GM23338 (cell line): ENCODE data around the gene TMCC1. TPM values are rescaled to one million over a fixed set of nuclear protein-coding genes. Genes with fewer than 3 reads are reported as not detected.
"Not testable (repeated sequence)": the region's sequence is repeated elsewhere in the genome, so short reads cannot be mapped to it uniquely, and the experiment has no call there.

ENCODE experiments used
- ATAC-seq: fragments of 200-7000 bp; cut with Tn5 transposase; 3 replicates; pipeline ENCODE4 v1.9.1; 2020
- DNase-seq: peaks from one replicate; pipeline ENCODE4 v3.0.0-alpha.2; 2015; ENCODE audit warnings: low spot score
- H2AFZ ChIP-seq: fragments of 200-600 bp; sonication (generic); 2 replicates; pipeline ENCODE4 v1.8.0; 2016; ENCODE audit warnings: antibody characterized with exemption, mild to moderate bottlenecking, moderate library complexity
- H3F3A ChIP-seq: fragments of 200-600 bp; sonication (generic); replicated peaks from 2 replicates; pipeline ENCODE4 v1.8.0; 2017; ENCODE audit warnings: antibody characterized with exemption, mixed run types, low read depth
- H3K27ac ChIP-seq: fragments of 200-600 bp; sonication (generic); 2 replicates; pipeline ENCODE4 v1.6.1; 2016; ENCODE audit warnings: low read depth
- H3K27me3 ChIP-seq: fragments of 200-600 bp; sonication (generic); 2 replicates; pipeline ENCODE4 v1.8.0; 2016; ENCODE audit warnings: mild to moderate bottlenecking, mixed run types, moderate library complexity; ENCODE audit not compliant: insufficient read depth
- H3K36me3 ChIP-seq: fragments of 200-600 bp; sonication (generic); 2 replicates; pipeline ENCODE4 v1.8.0; 2016; ENCODE audit warnings: mild to moderate bottlenecking; ENCODE audit not compliant: insufficient read depth
- H3K4me1 ChIP-seq: fragments of 200-600 bp; sonication (generic); 2 replicates; pipeline ENCODE4 v1.8.0; 2016; ENCODE audit warnings: mild to moderate bottlenecking, moderate library complexity; ENCODE audit not compliant: insufficient read depth
- H3K4me2 ChIP-seq: fragments of 200-600 bp; sonication (generic); 2 replicates; pipeline ENCODE4 v1.7.1; 2017; ENCODE audit warnings: mixed run types
- H3K4me3 ChIP-seq: fragments of 200-600 bp; sonication (generic); 2 replicates; pipeline ENCODE4 v1.6.1; 2016; ENCODE audit warnings: mixed run types
- H3K79me2 ChIP-seq: fragments of 200-600 bp; sonication (generic); replicated peaks from 2 replicates; pipeline ENCODE4 v1.8.0; 2017; ENCODE audit warnings: mild to moderate bottlenecking; ENCODE audit not compliant: insufficient read depth
- H3K9me2 ChIP-seq: fragments of 200-600 bp; sonication (generic); 2 replicates; pipeline ENCODE4 v1.8.0; 2017; ENCODE audit not compliant: insufficient read depth
- H4K20me1 ChIP-seq: fragments of 200-600 bp; sonication (generic); replicated peaks from 2 replicates; pipeline ENCODE4 v1.8.0; 2017; ENCODE audit warnings: mild to moderate bottlenecking; ENCODE audit not compliant: insufficient read depth
- H3K27ac Mint-ChIP-seq: 2 replicates; pipeline ENCODE4 v1.8.0; 2020; ENCODE audit warnings: inconsistent platforms, mild to moderate bottlenecking, moderate library complexity, mixed read lengths
- H3K27me3 Mint-ChIP-seq: 3 replicates; pipeline ENCODE4 v1.8.0; 2022; ENCODE audit warnings: low read depth, mild to moderate bottlenecking, moderate library complexity, mixed read lengths, inconsistent platforms; ENCODE audit not compliant: insufficient read depth, poor library complexity
- H3K36me3 Mint-ChIP-seq: 3 replicates; pipeline ENCODE4 v1.8.0; 2021; ENCODE audit warnings: low read depth, mild to moderate bottlenecking, inconsistent platforms, moderate library complexity, mixed read lengths
- H3K4me1 Mint-ChIP-seq: 3 replicates; pipeline ENCODE4 v1.8.0; 2020; ENCODE audit warnings: mild to moderate bottlenecking, inconsistent platforms, mixed read lengths
- H3K4me3 Mint-ChIP-seq: 3 replicates; pipeline ENCODE4 v1.8.0; 2021; ENCODE audit warnings: moderate library complexity, mild to moderate bottlenecking, inconsistent platforms, mixed read lengths
- H3K9me3 Mint-ChIP-seq: 3 replicates; pipeline ENCODE4 v1.8.0; 2020; ENCODE audit warnings: moderate library complexity, mild to moderate bottlenecking, inconsistent platforms, mixed read lengths
- CREB1 ChIP-seq: fragments of 250-450 bp; sonication (Bioruptor Pico); IDR thresholded peaks from 2 replicates; pipeline ENCODE4 v1.5.0; 2020; ENCODE audit warnings: low read depth, mild to moderate bottlenecking, moderate library complexity
- EZH2 ChIP-seq: fragments of 200-600 bp; sonication (generic); IDR thresholded peaks from one replicate; pipeline ENCODE4 v1.8.0; 2017; ENCODE audit warnings: antibody characterized with exemption, mild to moderate bottlenecking, low read depth; ENCODE audit not compliant: unreplicated experiment
- EZH2phosphoT487 ChIP-seq: fragments of 200-600 bp; sonication (generic); IDR thresholded peaks from one replicate; pipeline ENCODE4 v1.8.1; 2018; ENCODE audit warnings: antibody characterized with exemption; ENCODE audit not compliant: unreplicated experiment
- NANOG ChIP-seq: IDR thresholded peaks from 2 replicates; pipeline ENCODE4 v1.6.1; 2016; ENCODE audit warnings: antibody characterized with exemption, borderline replicate concordance
- POLR2AphosphoS5 ChIP-seq: IDR thresholded peaks from 2 replicates; pipeline ENCODE4 v1.6.1; 2016; ENCODE audit warnings: antibody characterized with exemption, low read depth
- STAT1 ChIP-seq: IDR thresholded peaks from one replicate; pipeline ENCODE4 v1.6.1; 2016; ENCODE audit warnings: antibody characterized with exemption; ENCODE audit not compliant: unreplicated experiment
- ZNF114 ChIP-seq: fragments of 250-450 bp; sonication (Bioruptor Pico); IDR thresholded peaks from 2 replicates; pipeline ENCODE4 v1.5.0; 2020; ENCODE audit warnings: mild to moderate bottlenecking, moderate library complexity
- ZNF331 ChIP-seq: fragments of 250-450 bp; sonication (Bioruptor Pico); IDR thresholded peaks from 2 replicates; pipeline ENCODE4 v1.5.0; 2020; ENCODE audit warnings: low read depth, mild to moderate bottlenecking, moderate library complexity
- polyA plus RNA-seq: library from polyadenylated mRNA; unstranded; fragments of >200 nt; fragmentation: Nextera tagmentation; extraction: Ambion mirVana; gene quantifications from 2 replicates; pipeline ENCODE4 v1.2.1, GENCODE V29; 2016
- total RNA-seq: library from RNA; depleted of rRNA; stranded (reverse); fragments of >200 nt; shearing (Covaris generic); gene quantifications from 2 replicates; pipeline ENCODE4 v1.2.3, GENCODE V29; 2014
- TF ChIP-seq, protein P1 (sequence below): IDR thresholded peaks from 2 replicates; pipeline ENCODE4 v1.6.1; 2016; ENCODE audit warnings: antibody characterized with exemption

The TMCC1 gene
- total and polyA plus RNA-seq, 2 experiments from 2014 or later: 8.2 to 18.4 TPM

DNA sequence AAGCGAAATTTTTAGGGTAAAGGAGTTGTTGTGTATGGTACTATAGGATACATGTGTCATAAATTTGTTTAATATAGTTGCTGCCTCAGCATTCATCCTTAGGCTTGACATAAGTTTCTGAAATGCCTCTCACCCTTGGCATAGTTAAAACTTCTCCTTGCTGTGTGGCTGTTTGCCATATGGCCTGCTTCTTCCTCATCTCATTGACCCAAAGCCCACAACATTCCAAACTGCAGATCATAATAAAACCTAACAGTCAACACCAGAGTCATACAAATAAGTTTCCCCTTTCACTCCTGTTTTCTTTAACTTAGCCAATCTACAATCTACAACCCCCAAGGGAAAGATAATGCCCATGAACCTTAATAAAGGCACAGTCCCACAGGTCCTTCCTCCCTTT lies 136.6 kb downstream of the TMCC1 start:
- no peak overlapping the region for H2AFZ ChIP-seq
- H3F3A ChIP-seq: no peaks in the 10 kb centered on the region
- ATAC-seq: no peak
- Mint-ChIP-seq H3K36me3 (peaks cover 13% of the 10 kb centered on the region), H3K27me3 (no peaks in the 10 kb centered on the region), H3K4me1 (no peaks in the 10 kb centered on the region), H3K4me3 (no peak overlapping the region), H3K27ac (no peak overlapping the region), H3K9me3 (peaks cover 9% of the 10 kb centered on the region)
- TF ChIP-seq, protein P1, sequence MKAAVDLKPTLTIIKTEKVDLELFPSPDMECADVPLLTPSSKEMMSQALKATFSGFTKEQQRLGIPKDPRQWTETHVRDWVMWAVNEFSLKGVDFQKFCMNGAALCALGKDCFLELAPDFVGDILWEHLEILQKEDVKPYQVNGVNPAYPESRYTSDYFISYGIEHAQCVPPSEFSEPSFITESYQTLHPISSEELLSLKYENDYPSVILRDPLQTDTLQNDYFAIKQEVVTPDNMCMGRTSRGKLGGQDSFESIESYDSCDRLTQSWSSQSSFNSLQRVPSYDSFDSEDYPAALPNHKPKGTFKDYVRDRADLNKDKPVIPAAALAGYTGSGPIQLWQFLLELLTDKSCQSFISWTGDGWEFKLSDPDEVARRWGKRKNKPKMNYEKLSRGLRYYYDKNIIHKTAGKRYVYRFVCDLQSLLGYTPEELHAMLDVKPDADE: no peak
- TF ChIP-seq STAT1 (no peak), CREB1 (CRISPR knock-in tag) (no peak), ZNF114 (CRISPR knock-in tag) (no peak), POLR2AphosphoS5 (no peak), EZH2 (no peak)
- H3K36me3 ChIP-seq: no peaks in the 10 kb centered on the region
- no peak overlapping the region for H3K4me3 ChIP-seq
- no peaks in the 10 kb centered on the region for H3K27me3 ChIP-seq
- no peaks in the 10 kb centered on the region for H4K20me1 ChIP-seq
- no peak overlapping the region for H3K27ac ChIP-seq
- no peak for DNase-seq
- H3K4me1 ChIP-seq: no peaks in the 10 kb centered on the region
- H3K79me2 ChIP-seq: no peaks in the 10 kb centered on the region
- H3K4me2 ChIP-seq: no peak overlapping the region
- H3K9me2 ChIP-seq: no peaks in the 10 kb centered on the region

DNA sequence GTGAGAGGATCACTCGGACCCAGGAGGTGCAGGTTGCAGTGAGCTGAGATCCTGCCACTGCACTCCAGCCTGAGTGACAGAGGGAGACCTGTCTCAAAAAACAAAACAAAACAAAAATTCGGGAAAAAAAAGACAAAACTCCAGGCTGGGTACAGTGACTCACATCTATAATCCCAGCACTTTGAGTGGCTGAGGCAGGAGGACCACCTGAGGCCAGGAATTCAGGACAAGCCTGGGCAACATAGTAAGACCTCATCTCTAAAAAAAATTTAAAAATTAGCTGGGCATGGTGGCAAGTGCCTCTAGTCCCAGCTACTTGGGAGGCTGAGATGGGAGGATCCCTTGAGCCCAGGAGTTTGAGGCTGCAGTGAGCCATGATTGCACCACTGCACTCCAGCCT lies 142.4 kb downstream of the TMCC1 start:
- not testable (repeated sequence) for H2AFZ ChIP-seq, H3K27me3 ChIP-seq, H3K27me3 Mint-ChIP-seq, H3K9me3 Mint-ChIP-seq, H3K4me3 Mint-ChIP-seq, H3K4me1 ChIP-seq, H3F3A ChIP-seq, DNase-seq, H3K9me2 ChIP-seq, H3K4me2 ChIP-seq, H3K27ac ChIP-seq, ATAC-seq, H3K4me1 Mint-ChIP-seq, H4K20me1 ChIP-seq, H3K79me2 ChIP-seq, H3K4me3 ChIP-seq, H3K36me3 ChIP-seq
- Mint-ChIP-seq H3K36me3 (peaks cover 10% of the 10 kb centered on the region), H3K27ac (peak overlapping the region; percentile 48; the same call in 1 of the 2 replicates)

DNA sequence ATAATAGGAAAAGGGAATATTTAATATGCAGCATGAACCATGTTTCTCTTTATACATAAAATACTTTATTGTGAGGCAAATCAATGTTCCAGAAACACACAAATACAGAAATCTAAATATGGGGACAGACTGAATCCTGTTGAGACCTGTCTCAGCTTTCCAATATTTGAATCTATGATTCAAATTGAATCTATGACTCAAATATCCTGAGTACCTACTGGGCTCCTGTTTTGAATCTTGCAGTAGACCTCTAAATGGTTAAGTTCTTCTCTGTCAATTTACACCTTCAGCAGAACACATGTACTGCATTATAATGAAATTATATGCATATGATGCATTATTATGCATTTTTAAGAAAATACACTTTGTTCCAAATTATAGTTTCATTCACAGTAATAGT lies 143.8 kb downstream of the TMCC1 start:
- Histone ChIP-seq H4K20me1 (peaks cover 7% of the 10 kb centered on the region; the same call in 1 of the 2 replicates), H3F3A (no peaks in the 10 kb centered on the region), H2AFZ (no peak overlapping the region), H3K4me3 (no peak overlapping the region), H3K79me2 (no peaks in the 10 kb centered on the region), H3K9me2 (no peaks in the 10 kb centered on the region), H3K27me3 (no peaks in the 10 kb centered on the region), H3K4me1 (peaks cover 6% of the 10 kb centered on the region; the same call in 1 of the 2 replicates), H3K27ac (no peak overlapping the region), H3K36me3 (no peaks in the 10 kb centered on the region), H3K4me2 (no peak overlapping the region)
- no peak overlapping the region for H3K27ac Mint-ChIP-seq
- H3K36me3 Mint-ChIP-seq: peaks cover 10% of the 10 kb centered on the region
- no peak overlapping the region for H3K4me3 Mint-ChIP-seq
- ATAC-seq (no peak), DNase-seq (no peak)
- H3K4me1 Mint-ChIP-seq: peaks cover 13% of the 10 kb centered on the region
- H3K27me3 Mint-ChIP-seq: no peaks in the 10 kb centered on the region
- peaks cover 9% of the 10 kb centered on the region for H3K9me3 Mint-ChIP-seq
- no peak for TF ChIP-seq POLR2AphosphoS5
- TF ChIP-seq, protein P1: no peak
- TF ChIP-seq ZNF114 (CRISPR knock-in tag): no peak
- TF ChIP-seq ZNF331 (CRISPR knock-in tag): no peak
- no peak for TF ChIP-seq EZH2phosphoT487
- no peak for TF ChIP-seq NANOG
